Measurements from ENCODE around the gene LRTM2. TPM values are rescaled to one million over a fixed set of nuclear protein-coding genes. Genes with fewer than 3 reads are reported as not detected.

Gene LRTM2
- total RNA-seq, 1 donor from 2014 or later: 0.47 TPM

DNA sequence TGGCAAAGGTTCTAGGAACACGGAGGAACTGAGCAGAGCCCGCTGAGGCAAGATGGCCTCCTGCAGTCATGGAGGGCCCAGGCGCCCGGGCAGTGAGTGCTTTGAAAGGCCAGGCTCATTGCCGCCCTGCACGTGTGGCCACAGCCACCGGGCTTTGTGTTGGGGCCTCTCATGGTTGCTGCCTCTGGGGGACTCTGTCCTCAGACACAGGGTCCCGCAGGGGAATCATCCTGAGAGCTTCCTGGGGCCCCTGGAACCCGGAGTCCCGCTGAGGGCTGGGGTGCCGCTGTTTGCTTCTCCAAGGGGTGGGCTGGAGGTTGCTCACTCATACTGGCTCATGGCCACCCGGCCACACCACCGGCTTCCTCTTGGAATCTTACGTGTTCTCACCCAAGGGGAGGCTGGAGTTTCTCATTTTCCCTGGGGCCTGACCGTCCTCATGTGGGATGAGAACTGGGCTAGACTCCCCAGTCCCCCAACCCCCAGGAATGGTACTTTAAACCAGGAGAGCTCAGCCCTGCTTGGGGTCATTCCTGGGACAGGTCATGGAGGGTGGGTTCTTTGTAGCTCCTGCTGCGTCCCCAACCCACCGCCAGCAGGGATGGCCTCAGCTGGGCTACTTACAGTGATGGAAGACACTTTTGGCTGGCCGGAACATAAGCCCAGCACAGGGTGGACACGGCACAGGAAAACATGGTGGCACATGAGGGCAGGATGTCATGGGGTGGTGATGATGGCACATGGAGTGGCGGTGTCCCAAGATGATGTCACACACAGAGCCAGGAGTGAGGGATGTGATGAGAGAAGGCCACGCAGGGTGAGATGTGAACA is 21.1 kb upstream of the LRTM2 start:
- TF ChIP-seq, protein P1, sequence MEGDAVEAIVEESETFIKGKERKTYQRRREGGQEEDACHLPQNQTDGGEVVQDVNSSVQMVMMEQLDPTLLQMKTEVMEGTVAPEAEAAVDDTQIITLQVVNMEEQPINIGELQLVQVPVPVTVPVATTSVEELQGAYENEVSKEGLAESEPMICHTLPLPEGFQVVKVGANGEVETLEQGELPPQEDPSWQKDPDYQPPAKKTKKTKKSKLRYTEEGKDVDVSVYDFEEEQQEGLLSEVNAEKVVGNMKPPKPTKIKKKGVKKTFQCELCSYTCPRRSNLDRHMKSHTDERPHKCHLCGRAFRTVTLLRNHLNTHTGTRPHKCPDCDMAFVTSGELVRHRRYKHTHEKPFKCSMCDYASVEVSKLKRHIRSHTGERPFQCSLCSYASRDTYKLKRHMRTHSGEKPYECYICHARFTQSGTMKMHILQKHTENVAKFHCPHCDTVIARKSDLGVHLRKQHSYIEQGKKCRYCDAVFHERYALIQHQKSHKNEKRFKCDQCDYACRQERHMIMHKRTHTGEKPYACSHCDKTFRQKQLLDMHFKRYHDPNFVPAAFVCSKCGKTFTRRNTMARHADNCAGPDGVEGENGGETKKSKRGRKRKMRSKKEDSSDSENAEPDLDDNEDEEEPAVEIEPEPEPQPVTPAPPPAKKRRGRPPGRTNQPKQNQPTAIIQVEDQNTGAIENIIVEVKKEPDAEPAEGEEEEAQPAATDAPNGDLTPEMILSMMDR (IDR thresholded peaks at IDR 0.05; ENCODE audit: unreplicated experiment): no peak
- Mint-ChIP-seq H3K27me3 (ENCODE audit: low read depth) (no peaks in the 10 kb centered on the region), H3K4me1 (peaks cover 6% of the 10 kb centered on the region), H3K36me3 (no peaks in the 10 kb centered on the region), H3K4me3 (no peak overlapping the region), H3K9me3 (no peaks in the 10 kb centered on the region), H3K27ac (no peak overlapping the region)
- no peak for DNase-seq (ENCODE audit: low spot score in 2 of 2, unreplicated experiment in 2 of 2)

DNA sequence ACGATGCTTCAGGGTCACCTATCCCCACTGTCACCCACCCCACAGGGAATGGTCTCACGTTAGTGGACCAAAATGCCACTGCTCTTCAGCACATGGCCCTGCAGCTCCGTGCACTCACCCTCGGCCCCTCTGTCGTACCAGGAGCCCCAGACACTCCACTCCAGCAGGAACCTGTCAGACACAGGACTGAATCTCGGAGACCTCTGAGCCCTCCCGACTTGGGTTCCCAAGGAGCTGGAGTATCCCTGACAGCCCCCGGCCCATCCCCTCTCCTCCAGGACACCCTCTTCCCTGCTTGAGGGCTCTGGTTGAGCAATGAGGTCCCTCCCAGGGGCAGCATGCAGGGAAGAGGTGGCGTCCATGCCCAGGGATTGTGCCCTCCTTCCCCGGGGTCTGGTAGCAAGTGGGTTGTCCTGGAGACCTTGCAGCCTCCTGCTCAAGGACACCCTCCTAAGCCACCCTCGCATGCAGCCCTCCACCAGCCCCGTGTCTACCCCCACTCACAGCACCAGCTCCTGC is 20.4 kb upstream of the LRTM2 start:
- DNase-seq (ENCODE audit: low spot score in 2 of 2, unreplicated experiment in 2 of 2): no peak
- TF ChIP-seq, protein P1 (IDR thresholded peaks at IDR 0.05; ENCODE audit: unreplicated experiment): no peak
- no peak overlapping the region for H3K27ac Mint-ChIP-seq
- no peak overlapping the region for H3K4me3 Mint-ChIP-seq
- H3K36me3 Mint-ChIP-seq: no peaks in the 10 kb centered on the region
- H3K4me1 Mint-ChIP-seq: peaks cover 12% of the 10 kb centered on the region
- no peaks in the 10 kb centered on the region for H3K9me3 Mint-ChIP-seq
- no peaks in the 10 kb centered on the region for H3K27me3 Mint-ChIP-seq (ENCODE audit: low read depth)

DNA sequence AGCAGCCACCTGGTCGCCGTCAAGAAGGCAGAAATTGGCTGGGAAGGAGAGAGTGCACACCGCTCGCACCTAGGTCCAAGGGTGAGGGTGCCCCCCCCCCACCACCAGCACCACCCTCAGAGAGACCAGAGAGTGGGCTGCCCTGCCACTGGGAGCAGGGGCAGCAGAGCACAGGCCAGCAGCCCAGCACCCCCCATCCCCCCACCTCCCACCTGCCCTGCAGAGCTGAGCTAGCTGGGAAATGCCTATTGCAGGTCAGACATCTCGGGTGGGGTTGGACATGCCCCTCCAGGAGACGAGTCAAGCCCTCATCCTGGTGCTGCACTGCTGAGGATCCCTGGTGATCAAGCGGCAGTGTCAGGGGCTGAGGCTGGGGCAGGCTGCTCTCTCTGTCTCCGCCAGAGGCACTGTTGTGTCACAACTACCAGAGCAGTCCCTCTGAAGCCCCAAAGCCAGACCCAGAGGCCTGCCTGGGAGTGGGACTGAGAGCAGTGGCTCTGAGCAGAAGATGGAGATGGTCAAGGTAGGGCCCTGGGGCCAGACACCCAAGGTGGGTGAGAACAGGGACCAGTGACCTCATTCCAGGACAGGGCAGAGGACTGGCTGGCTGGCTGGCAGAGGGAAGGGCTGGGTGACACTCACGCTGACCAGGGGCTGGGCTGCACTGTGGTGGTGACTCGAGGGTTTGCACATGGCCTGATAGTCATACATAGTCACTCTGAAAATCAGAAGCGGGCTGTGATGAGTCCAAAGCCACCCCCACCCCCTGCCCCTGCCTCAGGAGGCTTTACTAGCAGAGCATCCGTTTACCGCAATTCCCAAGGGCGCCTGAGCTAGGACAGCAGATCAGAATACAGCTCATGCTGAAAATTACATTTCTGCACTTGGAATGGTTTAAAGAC is 19.7 kb upstream of the LRTM2 start:
- Mint-ChIP-seq H3K27ac (no peak overlapping the region), H3K9me3 (no peaks in the 10 kb centered on the region), H3K4me1 (peaks cover 9% of the 10 kb centered on the region), H3K36me3 (no peaks in the 10 kb centered on the region), H3K4me3 (no peak overlapping the region), H3K27me3 (ENCODE audit: low read depth) (no peaks in the 10 kb centered on the region)
- no peak for DNase-seq (ENCODE audit: low spot score in 2 of 2, unreplicated experiment in 2 of 2)
- TF ChIP-seq, protein P1 (IDR thresholded peaks at IDR 0.05; ENCODE audit: unreplicated experiment): no peak

DNA sequence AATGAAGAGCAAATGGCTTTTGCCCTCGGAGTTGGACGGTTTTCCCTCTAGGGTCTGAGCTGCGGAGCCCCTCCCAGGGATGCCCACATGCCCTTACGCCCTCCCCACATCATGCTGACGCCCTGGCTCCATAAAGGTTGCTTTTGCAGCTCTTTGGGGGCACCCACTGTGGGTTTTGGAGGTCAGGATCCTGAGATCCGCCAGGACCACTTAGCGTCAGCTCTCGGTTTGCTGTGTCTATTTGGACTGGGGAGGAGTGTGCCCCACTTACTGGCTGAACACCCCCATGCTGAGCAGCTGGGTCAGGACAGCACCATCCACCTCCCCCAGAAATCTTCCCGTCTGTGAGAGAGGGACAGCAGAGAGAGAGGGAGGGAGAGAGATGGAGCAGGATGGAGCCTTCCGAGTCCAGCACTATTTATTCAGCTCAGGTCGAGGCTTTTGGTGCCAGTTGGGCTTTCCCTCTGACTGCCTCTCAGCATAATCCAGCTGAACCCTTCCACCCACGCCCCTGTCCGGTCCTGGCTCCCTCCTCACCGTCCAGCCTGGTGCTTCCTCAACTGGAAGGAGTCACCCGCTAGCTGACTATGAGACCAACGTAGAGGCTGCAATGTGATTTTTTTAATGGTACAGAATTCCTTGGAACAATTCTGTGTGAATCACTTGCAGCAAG is 18.9 kb upstream of the LRTM2 start:
- Mint-ChIP-seq H3K9me3 (no peaks in the 10 kb centered on the region), H3K36me3 (no peaks in the 10 kb centered on the region), H3K27ac (no peak overlapping the region), H3K27me3 (ENCODE audit: low read depth) (no peaks in the 10 kb centered on the region), H3K4me1 (peaks cover 5% of the 10 kb centered on the region), H3K4me3 (no peak overlapping the region)
- DNase-seq (ENCODE audit: low spot score in 2 of 2, unreplicated experiment in 2 of 2): no peak
- TF ChIP-seq, protein P1 (IDR thresholded peaks at IDR 0.05; ENCODE audit: unreplicated experiment): no peak

DNA sequence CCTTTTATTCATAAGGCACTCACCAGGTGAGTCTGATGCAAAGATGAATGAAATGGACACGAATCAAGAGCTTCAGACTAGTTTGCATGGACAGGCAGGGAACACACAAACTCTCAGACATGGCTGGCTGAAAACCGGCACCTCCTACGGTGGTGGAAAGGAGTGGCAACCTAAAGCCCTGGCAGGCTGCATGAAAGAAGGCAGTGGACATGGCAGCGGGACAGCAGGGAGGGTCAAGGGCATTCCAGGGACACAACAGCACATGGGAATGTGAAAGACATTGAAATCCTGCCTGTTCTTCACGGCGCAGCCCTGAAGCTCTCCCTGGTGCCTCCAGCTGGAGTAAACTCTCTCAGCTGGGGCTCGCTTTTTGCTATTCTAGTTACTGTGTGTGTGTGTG is 16.6 kb upstream of the LRTM2 start:
- H3K36me3 Mint-ChIP-seq: no peaks in the 10 kb centered on the region

More for the DNA sequence above, 16.6 kb upstream of the LRTM2 start:
- no peak for DNase-seq (ENCODE audit: low spot score in 2 of 2, unreplicated experiment in 2 of 2)
- no peaks in the 10 kb centered on the region for H3K27me3 Mint-ChIP-seq (ENCODE audit: low read depth)
- H3K4me1 Mint-ChIP-seq: peaks cover 5% of the 10 kb centered on the region
- H3K9me3 Mint-ChIP-seq: no peaks in the 10 kb centered on the region
- TF ChIP-seq, protein P1 (IDR thresholded peaks at IDR 0.05; ENCODE audit: unreplicated experiment): no peak
- H3K4me3 Mint-ChIP-seq: no peak overlapping the region
- H3K27ac Mint-ChIP-seq: no peak overlapping the region
